DMS79 treated with DMSO at 0.1 percent for 48 hours (cell line): ENCODE measurements around the gene RPGRIP1L.
"Not testable (repeated sequence)": the region's sequence is repeated elsewhere in the genome, so short reads cannot be mapped to it uniquely, and the experiment has no call there.

Experiments
- DNase-seq: peaks from one replicate; lab custom pipeline; 2025; lab: John Stamatoyannopoulos, UW

Gene RPGRIP1L

GRCh38 chr16:53712065-53712464 lies 8.4 kb upstream of the RPGRIP1L start:
- no peak for DNase-seq

GRCh38 chr16:53711390-53711789 lies 7.7 kb upstream of the RPGRIP1L start:
- DNase-seq = no peak

- DNase-seq = no peak
Measured at GRCh38 chr16:53708490-53708889, 4.8 kb upstream of the RPGRIP1L start.

GRCh38 chr16:53707671-53708070 lies 4.0 kb upstream of the RPGRIP1L start:
- no peak for DNase-seq

GRCh38 chr16:53704445-53704813 lies 770 bp upstream of the RPGRIP1L start:
- no peak for DNase-seq

GRCh38 chr16:53698271-53698670 lies 5.4 kb downstream of the RPGRIP1L start:
- DNase-seq = not testable (repeated sequence)

GRCh38 chr16:53695070-53695469 lies 8.6 kb downstream of the RPGRIP1L start:
- DNase-seq = no peak

- no peak for DNase-seq
Measured at GRCh38 chr16:53693320-53693719, 10.3 kb downstream of the RPGRIP1L start.

GRCh38 chr16:53692146-53692545 lies 11.5 kb downstream of the RPGRIP1L start:
- DNase-seq = no peak

GRCh38 chr16:53690771-53691170 lies 12.9 kb downstream of the RPGRIP1L start:
- DNase-seq = no peak

- no peak for DNase-seq
Measured at GRCh38 chr16:53689636-53690035, 14.0 kb downstream of the RPGRIP1L start.

GRCh38 chr16:53686710-53687109 lies 16.9 kb downstream of the RPGRIP1L start:
- DNase-seq = no peak

- not testable (repeated sequence) for DNase-seq
Measured at GRCh38 chr16:53685334-53685733, 18.3 kb downstream of the RPGRIP1L start.

GRCh38 chr16:53681354-53681753 lies 22.3 kb downstream of the RPGRIP1L start:
- DNase-seq = no peak

GRCh38 chr16:53680756-53681155 lies 22.9 kb downstream of the RPGRIP1L start:
- DNase-seq = no peak

- no peak for DNase-seq
Measured at GRCh38 chr16:53678756-53679343, 24.8 kb downstream of the RPGRIP1L start.

GRCh38 chr16:53678155-53678554 lies 25.5 kb downstream of the RPGRIP1L start:
- DNase-seq = no peak

- no peak for DNase-seq
Measured at GRCh38 chr16:53673189-53673588, 30.5 kb downstream of the RPGRIP1L start.

GRCh38 chr16:53672461-53672860 lies 31.2 kb downstream of the RPGRIP1L start:
- no peak for DNase-seq

- no peak for DNase-seq
Measured at GRCh38 chr16:53668869-53669268, 34.8 kb downstream of the RPGRIP1L start.

GRCh38 chr16:53666786-53667415 lies 36.8 kb downstream of the RPGRIP1L start:
- no peak for DNase-seq

GRCh38 chr16:53664724-53665345 lies 38.8 kb downstream of the RPGRIP1L start:
- no peak for DNase-seq

- DNase-seq = no peak
Measured at GRCh38 chr16:53662072-53662471, 41.6 kb downstream of the RPGRIP1L start.

GRCh38 chr16:53654946-53655345 lies 48.7 kb downstream of the RPGRIP1L start:
- DNase-seq = no peak
